BE2C (cell line): ENCODE results near the gene SUMO2.

Experiments
- DNase-seq: peaks from one replicate; pipeline ENCODE4 v3.0.0-alpha.2; 2020
- H3K27me3 ChIP-seq: fragments of 250-450 bp; sonication (Bioruptor Pico); 2 replicates; pipeline ENCODE4 v1.5.1; 2020; ENCODE audit warnings: mild to moderate bottlenecking
- H3K36me3 ChIP-seq: fragments of 250-450 bp; sonication (Bioruptor Pico); 2 replicates; pipeline ENCODE4 v1.5.1; 2020; ENCODE audit warnings: mild to moderate bottlenecking
- H3K4me1 ChIP-seq: fragments of 250-450 bp; sonication (Bioruptor Pico); 2 replicates; pipeline ENCODE4 v1.5.1; 2020
- H3K4me3 ChIP-seq: 2 replicates; pipeline ENCODE4 v1.5.1; 2011; ENCODE audit warnings: low read depth, low read length
- H3K9me3 ChIP-seq: fragments of 250-450 bp; sonication (Bioruptor Pico); 2 replicates; pipeline ENCODE4 v1.5.1; 2020
- CTCF ChIP-seq: IDR thresholded peaks from 2 replicates; pipeline ENCODE4 v1.5.1; 2012; ENCODE audit warnings: mild to moderate bottlenecking, low read depth, low read length

The SUMO2 gene

DNA sequence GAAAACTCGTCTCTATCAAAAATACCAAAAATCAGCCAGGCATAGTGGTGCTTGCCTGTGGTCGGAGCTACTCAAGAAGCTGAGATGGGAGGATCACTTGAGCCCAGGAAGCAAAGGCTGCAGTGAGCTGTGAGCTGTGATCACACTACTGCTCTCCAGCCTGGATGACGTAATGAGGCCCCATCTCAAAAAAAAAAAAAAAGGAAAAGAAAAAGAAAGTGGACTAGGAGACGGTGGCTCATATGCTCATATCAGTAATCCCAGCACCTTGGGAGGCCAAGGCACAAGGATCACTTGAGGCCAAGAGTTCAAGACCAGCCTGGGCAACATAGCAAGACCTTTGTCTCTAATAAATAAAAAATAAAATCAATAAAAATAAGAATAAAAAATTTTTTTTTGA is 8.8 kb upstream of the SUMO2 start:
- Histone ChIP-seq H3K36me3 (no peaks in the 10 kb centered on the region), H3K4me1 (no peaks in the 10 kb centered on the region), H3K4me3 (no peak overlapping the region), H3K27me3 (no peaks in the 10 kb centered on the region), H3K9me3 (no peaks in the 10 kb centered on the region; the same call in 1 of the 2 replicates)
- DNase-seq, result no peak
- no peak for TF ChIP-seq CTCF

GRCh38 chr17:75188614-75189013 is 5.9 kb upstream of the SUMO2 start:
- no peaks in the 10 kb centered on the region; the same call in 1 of the 2 replicates for H3K9me3 ChIP-seq
- H3K4me3 ChIP-seq, result no peak overlapping the region
- no peaks in the 10 kb centered on the region for H3K36me3 ChIP-seq
- TF ChIP-seq CTCF, result no peak
- no peak for DNase-seq
- no peaks in the 10 kb centered on the region for H3K4me1 ChIP-seq
- H3K27me3 ChIP-seq, result no peaks in the 10 kb centered on the region

- DNase-seq, result no peak
- no peaks in the 10 kb centered on the region for H3K27me3 ChIP-seq
- TF ChIP-seq CTCF, result no peak
- no peak overlapping the region for H3K4me3 ChIP-seq
- H3K36me3 ChIP-seq, result peaks cover 17% of the 10 kb centered on the region
- H3K4me1 ChIP-seq, result no peaks in the 10 kb centered on the region
- H3K9me3 ChIP-seq, result no peaks in the 10 kb centered on the region
Observed at GRCh38 chr17:75183999-75184884, 1.5 kb upstream of the SUMO2 start.

GRCh38 chr17:75182319-75182568 is 515 bp downstream of the SUMO2 start:
- Histone ChIP-seq H3K9me3 (no peaks in the 10 kb centered on the region), H3K4me3 (peak overlapping the region; percentile 99), H3K36me3 (peaks cover 28% of the 10 kb centered on the region), H3K27me3 (no peaks in the 10 kb centered on the region), H3K4me1 (no peaks in the 10 kb centered on the region)
- no peak for DNase-seq
- no peak for TF ChIP-seq CTCF

GRCh38 chr17:75181608-75182318 is 996 bp downstream of the SUMO2 start:
- Histone ChIP-seq H3K4me3 (peak overlapping the region; percentile 99), H3K4me1 (no peaks in the 10 kb centered on the region), H3K27me3 (no peaks in the 10 kb centered on the region), H3K36me3 (peaks cover 31% of the 10 kb centered on the region), H3K9me3 (no peaks in the 10 kb centered on the region)
- DNase-seq, result no peak
- no peak for TF ChIP-seq CTCF

DNA sequence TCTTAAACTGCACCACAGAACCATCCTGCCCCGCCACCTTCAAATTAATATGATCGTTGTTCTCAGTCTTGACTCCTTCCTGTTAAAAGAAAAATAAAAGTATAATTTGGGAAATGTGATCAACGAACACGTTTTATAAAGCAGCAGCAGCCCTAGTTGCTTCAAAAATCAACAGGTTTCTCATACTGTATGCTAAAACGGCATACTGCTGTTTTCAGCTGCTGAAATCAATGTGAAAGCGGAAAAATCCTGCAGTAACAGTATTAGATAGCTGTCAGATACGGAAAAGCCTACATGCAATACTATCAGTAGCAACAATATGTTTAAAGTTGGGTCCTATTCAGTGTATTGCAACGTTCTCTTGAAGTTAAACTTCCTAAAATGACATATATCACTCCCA is 1.6 kb downstream of the SUMO2 start:
- Histone ChIP-seq H3K4me3 (peak overlapping the region; percentile 99), H3K36me3 (peaks cover 37% of the 10 kb centered on the region), H3K9me3 (no peaks in the 10 kb centered on the region), H3K27me3 (no peaks in the 10 kb centered on the region), H3K4me1 (no peaks in the 10 kb centered on the region)
- TF ChIP-seq CTCF, result no peak
- no peak for DNase-seq
